ENCODE measurements around the gene TIGAR. TPM values are rescaled to one million over a fixed set of nuclear protein-coding genes. Genes with fewer than 3 reads are reported as not detected.
A peak's percentile ranks its signal among the peaks of the same experiment; 100 is the strongest.

TIGAR gene
- total and polyA plus RNA-seq, 2 donors (not counting 3 experiments of a cell fraction or from before 2014, with no cell fraction given), result 5.6 to 31.2 TPM

DNA sequence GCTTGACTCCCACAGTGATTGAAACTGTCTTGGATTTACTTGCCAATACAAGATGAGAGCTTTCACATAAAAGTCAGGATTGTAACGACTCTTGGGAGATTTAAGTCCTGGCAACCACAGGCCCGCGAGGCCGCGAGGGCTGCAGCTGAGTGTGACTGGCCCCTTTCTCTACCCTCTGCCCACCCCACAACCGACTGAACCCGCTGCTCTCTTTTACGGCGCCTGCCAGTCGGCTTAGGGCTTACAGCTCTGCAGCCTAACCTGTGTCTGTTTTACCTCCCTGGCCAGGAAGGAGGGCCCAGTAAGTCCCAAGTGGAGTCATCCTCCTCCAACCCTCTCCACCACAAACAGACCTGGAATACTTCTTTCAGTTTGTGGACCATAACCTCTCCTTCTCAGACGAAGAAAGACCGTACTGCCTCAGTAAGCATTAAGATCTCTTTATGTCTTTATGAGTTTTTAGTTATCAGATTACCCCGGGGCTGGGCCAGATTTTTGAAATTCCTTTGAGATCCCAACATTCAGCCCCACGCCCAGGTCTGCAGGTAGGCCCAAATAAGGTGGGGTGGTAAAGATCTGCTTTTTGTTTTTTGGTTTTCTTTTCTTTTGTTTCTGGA, 12.6 kb upstream of the TIGAR start:
- TF ChIP-seq POLR2AphosphoS5 (IDR thresholded peaks at IDR 0.05; ENCODE audit: insufficient read depth, low read depth, low read length) (no peak), POLR2A (IDR thresholded peaks at IDR 0.05; ENCODE audit: low read depth, low read length) (no peak), JUN (IDR thresholded peaks at IDR 0.05; ENCODE audit: borderline replicate concordance, insufficient read depth, insufficient read length, low read depth) (no peak), EZH2 (IDR thresholded peaks at IDR 0.05; ENCODE audit: borderline replicate concordance, low read depth, low read length, severe bottlenecking) (no peak), FOS (IDR thresholded peaks at IDR 0.05; ENCODE audit: borderline replicate concordance, insufficient read depth, low read length) (no peak)
- no peaks in the 10 kb centered on the region for H3K4me1 ChIP-seq (ENCODE audit: control insufficient read depth, extremely low read depth, insufficient read depth, low read length)
- no peak for FAIRE-seq
- H3K9ac ChIP-seq (replicated peaks; ENCODE audit: extremely low read depth, insufficient read depth, low read length), result no peak overlapping the region
- H3K4me3 ChIP-seq (replicated peaks in 1 of 3; ENCODE audit: insufficient read depth in 1 of 3, low read depth in 1 of 3, low read length in 3 of 3), result no peak overlapping the region
- DNase-seq (ENCODE audit: low read depth, low spot score), result no peak
- intact Hi-C loops (cut with micrococcal nuclease) (loop anchor here (1.0 kb wide), 2 partner anchors 113 to 450 kb away; no protein-coding TSS in a partner anchor), dilution Hi-C loops (cut with MboI; ENCODE audit: extremely low pct_ligation_motif_present, low sequenced_read_pairs) (no loop called here)
- H3K36me3 ChIP-seq (ENCODE audit: control insufficient read depth in 2 of 2, extremely low read depth in 1 of 2, insufficient read depth in 2 of 2, low read length in 2 of 2), result no peaks in the 10 kb centered on the region
- ChIA-PET CTCF (interaction anchor here (0.8 to 1.3 kb wide), 6 partner anchors 20 to 450 kb away, joined by 3 to 5 read pairs (median 4); no protein-coding TSS in a partner anchor), POLR2A (no interaction called here)
- BruUV-seq (replicated peaks), result no TSS peak
- H3K27me3 ChIP-seq (ENCODE audit: control insufficient read depth in 2 of 2, insufficient read depth in 2 of 2, low read length in 2 of 2), result peaks cover 7 to 10% of the 10 kb centered on the region in 2 experiments
- H4K20me1 ChIP-seq (replicated peaks; ENCODE audit: control insufficient read depth, extremely low read depth, insufficient read depth, low read length), result no peaks in the 10 kb centered on the region
- H3K9me1 ChIP-seq (replicated peaks; ENCODE audit: control insufficient read depth, extremely low read depth, insufficient read depth, low read length), result no peaks in the 10 kb centered on the region
- no peaks in the 10 kb centered on the region for H3K79me2 ChIP-seq (ENCODE audit: control insufficient read depth, insufficient read depth, low read length)
- H3K9me3 ChIP-seq (replicated peaks; ENCODE audit: control insufficient read depth, insufficient read depth, low read length), result no peaks in the 10 kb centered on the region
- H3K4me2 ChIP-seq (ENCODE audit: insufficient read depth, low read length), result peak overlapping the region; percentile 48
- no peak overlapping the region for H2AFZ ChIP-seq (ENCODE audit: low read depth, low read length)
- H3K27ac ChIP-seq (ENCODE audit: insufficient read depth, low read depth, low read length), result no peak overlapping the region

DNA sequence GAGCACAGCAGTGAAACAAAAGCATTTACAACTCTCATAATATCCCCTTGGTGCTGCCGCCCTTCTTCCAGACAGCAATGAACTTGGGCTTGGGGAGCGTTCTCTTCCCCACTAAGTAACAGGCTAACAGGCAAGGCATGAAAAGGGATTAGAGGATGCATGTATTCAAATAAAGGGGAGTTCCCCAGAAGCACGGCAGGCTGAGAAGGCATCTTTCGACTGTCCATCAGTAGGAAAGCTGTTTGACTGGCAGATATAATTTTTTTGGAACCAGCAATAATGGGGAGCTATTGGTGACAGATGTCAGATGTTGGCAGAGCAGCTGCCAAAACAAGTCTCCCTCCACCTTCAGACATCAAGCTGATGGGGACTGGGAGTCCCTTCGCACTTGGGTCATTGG, 9.2 kb upstream of the TIGAR start:
- DNase-seq (ENCODE audit: low read depth, low spot score), result no peak
- no peaks in the 10 kb centered on the region for H3K79me2 ChIP-seq (ENCODE audit: control insufficient read depth, insufficient read depth, low read length)
- no TSS peak for BruUV-seq (replicated peaks)
- no peaks in the 10 kb centered on the region for H3K36me3 ChIP-seq (ENCODE audit: control insufficient read depth in 2 of 2, extremely low read depth in 1 of 2, insufficient read depth in 2 of 2, low read length in 2 of 2)
- TF ChIP-seq EZH2 (IDR thresholded peaks at IDR 0.05; ENCODE audit: borderline replicate concordance, low read depth, low read length, severe bottlenecking) (no peak), GATA2 (IDR thresholded peaks at IDR 0.05; ENCODE audit: insufficient read depth, insufficient read length, low read depth, low read length) (no peak), POLR2AphosphoS5 (IDR thresholded peaks at IDR 0.05; ENCODE audit: insufficient read depth, low read depth, low read length) (no peak), MYC (IDR thresholded peaks at IDR 0.05; ENCODE audit: low read depth, low read length) (no peak), FOS (IDR thresholded peaks at IDR 0.05; ENCODE audit: borderline replicate concordance, insufficient read depth, low read length) (no peak), POLR2A (IDR thresholded peaks at IDR 0.05; ENCODE audit: low read depth, low read length) (no peak), JUN (IDR thresholded peaks at IDR 0.05; ENCODE audit: borderline replicate concordance, insufficient read depth, insufficient read length, low read depth) (no peak)
- TF ChIP-seq, protein P1, sequence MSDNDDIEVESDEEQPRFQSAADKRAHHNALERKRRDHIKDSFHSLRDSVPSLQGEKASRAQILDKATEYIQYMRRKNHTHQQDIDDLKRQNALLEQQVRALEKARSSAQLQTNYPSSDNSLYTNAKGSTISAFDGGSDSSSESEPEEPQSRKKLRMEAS (IDR thresholded peaks at IDR 0.05; ENCODE audit: insufficient read depth, insufficient read length), result no peak
- TF ChIP-seq, protein P2, sequence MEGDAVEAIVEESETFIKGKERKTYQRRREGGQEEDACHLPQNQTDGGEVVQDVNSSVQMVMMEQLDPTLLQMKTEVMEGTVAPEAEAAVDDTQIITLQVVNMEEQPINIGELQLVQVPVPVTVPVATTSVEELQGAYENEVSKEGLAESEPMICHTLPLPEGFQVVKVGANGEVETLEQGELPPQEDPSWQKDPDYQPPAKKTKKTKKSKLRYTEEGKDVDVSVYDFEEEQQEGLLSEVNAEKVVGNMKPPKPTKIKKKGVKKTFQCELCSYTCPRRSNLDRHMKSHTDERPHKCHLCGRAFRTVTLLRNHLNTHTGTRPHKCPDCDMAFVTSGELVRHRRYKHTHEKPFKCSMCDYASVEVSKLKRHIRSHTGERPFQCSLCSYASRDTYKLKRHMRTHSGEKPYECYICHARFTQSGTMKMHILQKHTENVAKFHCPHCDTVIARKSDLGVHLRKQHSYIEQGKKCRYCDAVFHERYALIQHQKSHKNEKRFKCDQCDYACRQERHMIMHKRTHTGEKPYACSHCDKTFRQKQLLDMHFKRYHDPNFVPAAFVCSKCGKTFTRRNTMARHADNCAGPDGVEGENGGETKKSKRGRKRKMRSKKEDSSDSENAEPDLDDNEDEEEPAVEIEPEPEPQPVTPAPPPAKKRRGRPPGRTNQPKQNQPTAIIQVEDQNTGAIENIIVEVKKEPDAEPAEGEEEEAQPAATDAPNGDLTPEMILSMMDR (IDR thresholded peaks at IDR 0.05; ENCODE audit: extremely low read depth in 1 of 2, insufficient read depth in 1 of 2, low read depth in 1 of 2, low read length in 2 of 2), result no peak
- H3K9me3 ChIP-seq (replicated peaks; ENCODE audit: control insufficient read depth, insufficient read depth, low read length), result no peaks in the 10 kb centered on the region
- H3K27me3 ChIP-seq (ENCODE audit: control insufficient read depth in 2 of 2, insufficient read depth in 2 of 2, low read length in 2 of 2), result peaks cover 6 to 16% of the 10 kb centered on the region in 2 experiments
- dilution Hi-C loops (cut with MboI; ENCODE audit: extremely low pct_ligation_motif_present, low sequenced_read_pairs), result no loop called here
- no peak overlapping the region for H3K9ac ChIP-seq (replicated peaks; ENCODE audit: extremely low read depth, insufficient read depth, low read length)
- POLR2A ChIA-PET, result no interaction called here
- intact Hi-C loops (cut with micrococcal nuclease), result no loop called here
- H4K20me1 ChIP-seq (replicated peaks; ENCODE audit: control insufficient read depth, extremely low read depth, insufficient read depth, low read length), result no peaks in the 10 kb centered on the region
- H3K9me1 ChIP-seq (replicated peaks; ENCODE audit: control insufficient read depth, extremely low read depth, insufficient read depth, low read length), result no peaks in the 10 kb centered on the region
- no peak overlapping the region for H2AFZ ChIP-seq (ENCODE audit: low read depth, low read length)
- CTCF ChIA-PET, result interaction anchor here (1.3 to 1.6 kb wide), 2 partner anchors 9 to 35 kb away, joined by 4 read pairs; partner anchors contain the start of gene TIGAR
- H3K27ac ChIP-seq (ENCODE audit: insufficient read depth, low read depth, low read length), result no peak overlapping the region
- H3K4me1 ChIP-seq (ENCODE audit: control insufficient read depth, extremely low read depth, insufficient read depth, low read length), result no peaks in the 10 kb centered on the region
- no peak overlapping the region for H3K4me3 ChIP-seq (replicated peaks in 1 of 3; ENCODE audit: insufficient read depth in 1 of 3, low read depth in 1 of 3, low read length in 3 of 3)
- no peak overlapping the region for H3K4me2 ChIP-seq (ENCODE audit: insufficient read depth, low read length)
- FAIRE-seq, result no peak
